ENCODE results near the gene OLA1. TPM values are rescaled to one million over a fixed set of nuclear protein-coding genes. Genes with fewer than 3 reads are reported as not detected.

Gene OLA1
- total and polyA plus RNA-seq, 7 experiments from 2014 or later = 34.4 to 84.7 (median 41.5) TPM

GRCh38 chr2:174124181-174124580 is 124.2 kb downstream of the OLA1 start:
- no peaks in the 10 kb centered on the region for H3K27me3 ChIP-seq (ENCODE audit: control insufficient read depth in 2 of 2, insufficient read depth in 2 of 2, low read length in 2 of 2)
- CTCF ChIA-PET = no interaction called here
- no peak for DNase-seq
- Mint-ChIP-seq H3K4me3 (no peak overlapping the region), H3K27ac (no peak overlapping the region), H3K9me3 (no peaks in the 10 kb centered on the region), H3K27me3 (no peaks in the 10 kb centered on the region), H3K4me1 (peaks cover 0 to 3% (median 0%) of the 10 kb centered on the region in 7 donors), H3K36me3 (peaks cover 0 to 30% (median 5%) of the 10 kb centered on the region in 5 donors)
- intact Hi-C loops (cut with micrococcal nuclease) = no loop called here
- no peak overlapping the region for H3K4me3 ChIP-seq (ENCODE audit: low read length)
- POLR2A ChIA-PET = no interaction called here
- H3K4me1 ChIP-seq (ENCODE audit: control insufficient read depth in 2 of 2, insufficient read depth in 2 of 2, low read length in 2 of 2) = no peaks in the 10 kb centered on the region
- no peak for ATAC-seq
- no peaks in the 10 kb centered on the region for H3K9me3 ChIP-seq (ENCODE audit: control insufficient read depth in 2 of 3, low read length in 3 of 3)
- H3K36me3 ChIP-seq (ENCODE audit: control insufficient read depth in 2 of 3, insufficient read depth in 3 of 3, low read length in 3 of 3) = no peaks in the 10 kb centered on the region
- H3K27ac ChIP-seq (ENCODE audit: low read depth, low read length) = no peak overlapping the region

GRCh38 chr2:174122185-174122584 is 126.1 kb downstream of the OLA1 start:
- no peaks in the 10 kb centered on the region for H3K9me3 ChIP-seq (ENCODE audit: control insufficient read depth in 2 of 3, low read length in 3 of 3)
- Mint-ChIP-seq H3K27ac (no peak overlapping the region), H3K9me3 (no peaks in the 10 kb centered on the region), H3K27me3 (no peaks in the 10 kb centered on the region), H3K4me1 (peaks cover 0 to 3% (median 0%) of the 10 kb centered on the region in 7 donors), H3K4me3 (no peak overlapping the region), H3K36me3 (peaks cover 0 to 32% (median 9%) of the 10 kb centered on the region in 5 donors)
- H3K27ac ChIP-seq (ENCODE audit: low read depth, low read length) = no peak overlapping the region
- H3K36me3 ChIP-seq (ENCODE audit: control insufficient read depth in 2 of 3, insufficient read depth in 3 of 3, low read length in 3 of 3) = no peaks in the 10 kb centered on the region
- POLR2A ChIA-PET = no interaction called here
- CTCF ChIA-PET = no interaction called here
- intact Hi-C loops (cut with micrococcal nuclease) = no loop called here
- no peaks in the 10 kb centered on the region for H3K27me3 ChIP-seq (ENCODE audit: control insufficient read depth in 2 of 2, insufficient read depth in 2 of 2, low read length in 2 of 2)
- ATAC-seq = no peak
- H3K4me1 ChIP-seq (ENCODE audit: control insufficient read depth in 2 of 2, insufficient read depth in 2 of 2, low read length in 2 of 2) = no peaks in the 10 kb centered on the region
- no peak overlapping the region for H3K4me3 ChIP-seq (ENCODE audit: low read length)
- DNase-seq = no peak

GRCh38 chr2:174121612-174122011 is 126.7 kb downstream of the OLA1 start:
- ChIA-PET POLR2A (no interaction called here), CTCF (no interaction called here)
- peaks cover 0 to 3% (median 0%) of the 10 kb centered on the region in 7 donors for H3K4me1 Mint-ChIP-seq
- no peaks in the 10 kb centered on the region for H3K9me3 Mint-ChIP-seq
- no peak overlapping the region for H3K27ac Mint-ChIP-seq
- ATAC-seq = no peak
- H3K4me3 Mint-ChIP-seq = no peak overlapping the region
- H3K9me3 ChIP-seq (ENCODE audit: control insufficient read depth in 2 of 3, low read length in 3 of 3) = no peaks in the 10 kb centered on the region
- H3K27me3 ChIP-seq (ENCODE audit: control insufficient read depth in 2 of 2, insufficient read depth in 2 of 2, low read length in 2 of 2) = no peaks in the 10 kb centered on the region
- H3K36me3 Mint-ChIP-seq = peaks cover 0 to 32% (median 9%) of the 10 kb centered on the region in 5 donors
- H3K27ac ChIP-seq (ENCODE audit: low read depth, low read length) = no peak overlapping the region
- H3K36me3 ChIP-seq (ENCODE audit: control insufficient read depth in 2 of 3, insufficient read depth in 3 of 3, low read length in 3 of 3) = no peaks in the 10 kb centered on the region
- H3K4me3 ChIP-seq (ENCODE audit: low read length) = no peak overlapping the region
- H3K27me3 Mint-ChIP-seq = no peaks in the 10 kb centered on the region
- DNase-seq = no peak
- no peaks in the 10 kb centered on the region for H3K4me1 ChIP-seq (ENCODE audit: control insufficient read depth in 2 of 2, insufficient read depth in 2 of 2, low read length in 2 of 2)
- intact Hi-C loops (cut with micrococcal nuclease) = no loop called here

GRCh38 chr2:174121175-174121574 is 127.2 kb downstream of the OLA1 start:
- Mint-ChIP-seq H3K27ac (no peak overlapping the region), H3K36me3 (peaks cover 0 to 36% (median 9%) of the 10 kb centered on the region in 5 donors), H3K4me3 (no peak overlapping the region), H3K27me3 (no peaks in the 10 kb centered on the region), H3K9me3 (no peaks in the 10 kb centered on the region), H3K4me1 (peaks cover 0 to 3% (median 0%) of the 10 kb centered on the region in 7 donors)
- Histone ChIP-seq H3K27ac (ENCODE audit: low read depth, low read length) (no peak overlapping the region), H3K27me3 (ENCODE audit: control insufficient read depth in 2 of 2, insufficient read depth in 2 of 2, low read length in 2 of 2) (no peaks in the 10 kb centered on the region), H3K36me3 (ENCODE audit: control insufficient read depth in 2 of 3, insufficient read depth in 3 of 3, low read length in 3 of 3) (no peaks in the 10 kb centered on the region), H3K9me3 (ENCODE audit: control insufficient read depth in 2 of 3, low read length in 3 of 3) (no peaks in the 10 kb centered on the region), H3K4me3 (ENCODE audit: low read length) (no peak overlapping the region), H3K4me1 (ENCODE audit: control insufficient read depth in 2 of 2, insufficient read depth in 2 of 2, low read length in 2 of 2) (no peaks in the 10 kb centered on the region)
- POLR2A ChIA-PET = no interaction called here
- no peak for ATAC-seq
- intact Hi-C loops (cut with micrococcal nuclease) = no loop called here
- CTCF ChIA-PET = no interaction called here
- DNase-seq = no peak

DNA sequence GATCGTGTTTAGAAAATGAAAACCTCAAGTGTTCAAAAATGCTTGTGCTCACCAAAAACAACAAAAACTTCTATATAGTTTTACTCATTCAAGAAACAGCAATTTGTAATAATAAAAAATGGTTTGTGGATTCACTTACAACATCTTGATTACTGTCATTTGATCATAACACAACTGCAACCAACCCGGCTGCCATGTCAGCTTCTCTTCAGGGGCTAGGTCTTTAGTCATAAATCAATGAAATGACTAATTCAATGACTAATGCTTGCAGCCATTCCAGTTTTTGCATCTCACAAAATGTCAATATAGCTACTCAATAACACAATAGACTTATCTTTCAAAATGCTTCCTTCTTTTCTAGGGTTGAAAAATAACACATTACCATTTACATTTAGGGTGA is 128.0 kb downstream of the OLA1 start:
- ChIA-PET POLR2A (no interaction called here), CTCF (no interaction called here)
- ATAC-seq (no peak), DNase-seq (no peak)
- H3K4me3 Mint-ChIP-seq = no peak overlapping the region
- Histone ChIP-seq H3K4me3 (ENCODE audit: low read length) (no peak overlapping the region), H3K9me3 (ENCODE audit: control insufficient read depth in 2 of 3, low read length in 3 of 3) (no peaks in the 10 kb centered on the region), H3K27me3 (ENCODE audit: control insufficient read depth in 2 of 2, insufficient read depth in 2 of 2, low read length in 2 of 2) (no peaks in the 10 kb centered on the region), H3K4me1 (ENCODE audit: control insufficient read depth in 2 of 2, insufficient read depth in 2 of 2, low read length in 2 of 2) (no peaks in the 10 kb centered on the region), H3K27ac (ENCODE audit: low read depth, low read length) (no peak overlapping the region), H3K36me3 (ENCODE audit: control insufficient read depth in 2 of 3, insufficient read depth in 3 of 3, low read length in 3 of 3) (no peaks in the 10 kb centered on the region)
- H3K9me3 Mint-ChIP-seq = no peaks in the 10 kb centered on the region
- no peak overlapping the region for H3K27ac Mint-ChIP-seq
- H3K4me1 Mint-ChIP-seq = peaks cover 0 to 3% (median 0%) of the 10 kb centered on the region in 7 donors
- intact Hi-C loops (cut with micrococcal nuclease) = no loop called here
- H3K27me3 Mint-ChIP-seq = no peaks in the 10 kb centered on the region
- H3K36me3 Mint-ChIP-seq = peaks cover 0 to 42% (median 13%) of the 10 kb centered on the region in 5 donors

DNA sequence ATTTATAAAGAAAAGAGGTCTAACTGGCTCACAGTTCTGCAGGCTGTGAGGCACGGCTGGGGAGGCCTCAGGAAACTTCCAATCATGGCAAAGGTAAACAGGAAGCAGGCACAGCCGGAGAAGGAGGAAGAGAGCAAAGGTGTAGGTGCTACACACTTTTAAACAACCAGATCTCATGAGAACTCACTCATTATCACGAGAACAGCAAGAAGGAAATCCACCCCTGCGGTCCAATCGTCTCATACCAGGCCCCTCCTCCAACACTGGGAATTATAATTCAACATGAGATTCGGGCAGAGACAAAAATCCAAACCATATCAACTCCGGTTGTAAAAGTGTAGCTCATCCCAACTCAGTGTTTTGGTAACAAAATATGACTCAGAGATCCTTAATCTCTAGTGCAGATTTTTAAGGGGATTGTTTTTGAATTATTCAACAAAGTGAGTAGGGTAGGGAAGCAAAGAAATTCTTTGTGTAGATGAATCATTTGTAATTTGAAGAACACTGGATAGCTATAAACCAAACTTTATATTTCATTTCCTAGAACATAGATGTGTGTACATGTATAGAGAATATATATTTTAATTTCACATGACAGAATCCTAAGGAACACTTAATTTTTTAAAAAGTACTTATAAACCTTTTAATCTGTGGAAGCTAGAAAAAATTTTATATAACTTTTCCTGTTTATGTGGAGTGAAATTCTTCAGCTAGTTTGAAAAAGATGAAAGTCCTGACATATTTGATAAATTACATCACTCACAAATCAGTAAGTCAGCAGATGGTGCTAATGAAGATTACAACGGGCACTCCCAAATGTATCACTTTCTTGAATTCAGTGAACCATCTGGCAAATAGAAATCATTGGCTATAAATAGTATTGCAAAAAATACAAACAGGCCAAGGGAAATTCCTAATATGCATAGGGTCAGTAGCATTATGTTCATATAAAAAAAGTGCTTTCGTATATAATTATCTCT is 130.1 kb downstream of the OLA1 start:
- Histone ChIP-seq H3K9me3 (ENCODE audit: control insufficient read depth in 2 of 3, low read length in 3 of 3) (no peaks in the 10 kb centered on the region), H3K4me3 (ENCODE audit: low read length) (no peak overlapping the region), H3K4me1 (ENCODE audit: control insufficient read depth in 2 of 2, insufficient read depth in 2 of 2, low read length in 2 of 2) (no peaks in the 10 kb centered on the region), H3K36me3 (ENCODE audit: control insufficient read depth in 2 of 3, insufficient read depth in 3 of 3, low read length in 3 of 3) (no peaks in the 10 kb centered on the region), H3K27me3 (ENCODE audit: control insufficient read depth in 2 of 2, insufficient read depth in 2 of 2, low read length in 2 of 2) (no peaks in the 10 kb centered on the region), H3K27ac (ENCODE audit: low read depth, low read length) (no peak overlapping the region)
- peaks cover 0 to 3% (median 0%) of the 10 kb centered on the region in 7 donors for H3K4me1 Mint-ChIP-seq
- ChIA-PET CTCF (no interaction called here), POLR2A (interaction anchor here (0.7 kb wide), 1 partner anchor 982 kb away, joined by 3 read pairs; no protein-coding TSS in a partner anchor)
- no peak for ATAC-seq
- intact Hi-C loops (cut with micrococcal nuclease) = no loop called here
- H3K27me3 Mint-ChIP-seq = no peaks in the 10 kb centered on the region
- peaks cover 0 to 42% (median 15%) of the 10 kb centered on the region in 5 donors for H3K36me3 Mint-ChIP-seq
- H3K9me3 Mint-ChIP-seq = no peaks in the 10 kb centered on the region
- no peak overlapping the region for H3K4me3 Mint-ChIP-seq
- DNase-seq = no peak
- no peak overlapping the region for H3K27ac Mint-ChIP-seq

DNA sequence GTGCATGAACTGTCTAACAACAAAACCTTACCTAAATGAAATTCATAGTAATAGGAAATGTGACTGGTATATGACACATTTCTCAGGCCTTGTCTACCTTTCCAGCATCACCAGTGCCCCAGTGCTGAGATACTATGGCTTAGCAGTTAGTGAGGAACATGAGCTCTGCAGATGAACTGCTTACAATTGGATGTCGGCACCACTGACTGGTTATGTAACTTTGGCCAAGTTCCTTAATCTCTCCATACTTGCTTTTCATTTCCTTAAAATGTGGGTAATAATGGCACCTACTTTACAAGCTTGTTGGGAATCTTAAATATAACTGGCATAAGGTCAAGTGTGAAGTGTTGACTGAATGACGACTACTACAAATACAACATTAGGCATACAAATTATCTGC is 136.3 kb downstream of the OLA1 start:
- no peak overlapping the region for H3K4me3 Mint-ChIP-seq
- H3K36me3 Mint-ChIP-seq = peaks cover 0 to 21% (median 7%) of the 10 kb centered on the region in 5 donors
- H3K36me3 ChIP-seq (ENCODE audit: control insufficient read depth in 2 of 3, insufficient read depth in 3 of 3, low read length in 3 of 3) = no peaks in the 10 kb centered on the region
- no peaks in the 10 kb centered on the region for H3K27me3 ChIP-seq (ENCODE audit: control insufficient read depth in 2 of 2, insufficient read depth in 2 of 2, low read length in 2 of 2)
- H3K4me3 ChIP-seq (ENCODE audit: low read length) = no peak overlapping the region
- no peaks in the 10 kb centered on the region for H3K27me3 Mint-ChIP-seq
- no peak overlapping the region for H3K27ac Mint-ChIP-seq
- DNase-seq (no peak), ATAC-seq (no peak)
- POLR2A ChIA-PET = no interaction called here
- no peaks in the 10 kb centered on the region for H3K9me3 Mint-ChIP-seq
- H3K4me1 Mint-ChIP-seq = no peaks in the 10 kb centered on the region
- CTCF ChIA-PET = interaction anchor here (0.6 kb wide), 1 partner anchor 266 kb away, joined by 7 read pairs; no protein-coding TSS in a partner anchor
- intact Hi-C loops (cut with micrococcal nuclease) = no loop called here
- no peak overlapping the region for H3K27ac ChIP-seq (ENCODE audit: low read depth, low read length)
- no peaks in the 10 kb centered on the region for H3K9me3 ChIP-seq (ENCODE audit: control insufficient read depth in 2 of 3, low read length in 3 of 3)
- no peaks in the 10 kb centered on the region for H3K4me1 ChIP-seq (ENCODE audit: control insufficient read depth in 2 of 2, insufficient read depth in 2 of 2, low read length in 2 of 2)

Data from naive thymus-derived CD4-positive, alpha-beta T cell (primary cell).